ENCODE measurements around the gene OR52D1.

OR52D1 gene

DNA sequence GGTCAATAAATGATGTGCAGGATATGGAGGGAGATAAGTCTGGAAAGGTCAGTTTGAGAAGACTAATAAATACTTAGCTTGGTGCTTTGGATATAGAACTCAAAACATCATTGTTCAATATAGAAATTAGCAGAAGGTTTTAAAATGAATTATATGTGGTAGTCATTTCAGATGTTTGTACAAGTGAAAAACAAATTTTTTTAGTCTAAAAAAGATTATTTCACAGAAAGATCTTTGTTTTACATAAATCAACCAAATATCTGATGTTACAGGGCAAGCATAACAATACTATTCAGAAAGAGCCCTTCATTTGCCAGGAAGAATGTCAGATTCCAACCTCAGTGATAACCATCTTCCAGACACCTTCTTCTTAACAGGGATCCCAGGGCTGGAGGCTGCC, at the start of gene OR52D1:
Gene OR52D1, plus strand, starts transcription at position 301 of the 400 bp plus-strand sequence. Its CDS starts 22 bp downstream, at position 323.
- no peak for DNase-seq

- DNase-seq: no peak
These were observed 47.1 kb upstream of the OR52D1 start, which contains the start of gene OR51I1 for GRCh38 chr11:5441414-5441813. OR51I1 (minus strand) TSS chr11:5441514; CDS start chr11:5441514, 0 bp downstream.

- DNase-seq: no peak
These were observed 44.6 kb upstream of the OR52D1 start for GRCh38 chr11:5443835-5444393.

GRCh38 chr11:5449023-5449422, 39.5 kb upstream of the OR52D1 start, which contains the start of gene OR51I2:
OR51I2 (plus strand) TSS chr11:5449323; CDS start chr11:5453489, 4,166 bp downstream.
- DNase-seq: no peak

DNA sequence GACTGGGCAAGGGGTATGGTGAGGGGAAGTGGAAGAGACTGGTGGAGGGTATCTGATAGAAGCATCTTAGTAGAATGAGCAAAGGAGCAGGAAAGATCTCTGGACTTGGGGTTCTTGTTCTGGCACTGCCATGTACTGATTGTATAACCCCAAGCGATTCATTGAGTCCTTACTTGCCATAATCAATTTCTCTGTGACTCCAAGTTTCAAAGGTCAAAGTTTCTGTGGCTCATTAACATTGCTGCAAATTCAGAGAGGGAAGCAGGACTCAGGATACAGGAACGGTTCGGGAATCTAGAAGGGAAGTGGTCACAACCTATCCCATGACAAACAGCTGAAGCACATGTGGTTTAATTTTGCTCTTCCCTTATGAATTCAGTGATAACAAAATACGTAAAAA, 39.1 kb upstream of the OR52D1 start:
- no peak for DNase-seq

DNA sequence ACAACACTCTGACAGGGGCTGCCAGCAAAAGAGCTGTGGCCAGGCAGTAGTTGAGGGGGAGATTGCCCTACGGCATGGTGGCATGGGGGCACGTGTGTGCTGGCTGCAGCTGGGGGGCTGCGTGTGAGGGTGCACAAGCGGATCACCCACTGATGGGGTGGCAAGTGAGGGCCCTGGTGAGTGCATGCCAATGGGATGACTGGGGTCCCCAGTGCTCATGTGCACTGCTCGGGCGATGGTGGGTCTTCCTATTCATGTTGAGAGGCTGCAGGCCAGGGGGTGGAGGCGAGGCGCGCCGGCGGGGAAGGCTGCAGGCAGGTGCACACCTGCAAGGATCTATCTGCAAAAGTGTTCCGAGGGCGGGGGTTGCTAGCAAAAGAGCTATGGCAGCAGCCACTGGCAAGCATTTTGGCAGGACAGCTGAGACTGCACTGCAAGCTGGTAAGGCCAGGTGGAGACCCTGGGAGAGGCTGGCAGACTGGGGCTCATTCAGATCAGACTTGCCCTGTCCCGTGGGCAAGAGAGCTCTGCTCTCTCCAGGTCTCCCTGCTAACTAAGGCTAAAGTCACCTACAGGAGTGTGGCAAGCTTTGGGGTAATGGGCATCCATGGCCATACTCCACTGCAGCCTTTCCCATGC, 27.4 kb upstream of the OR52D1 start:
- DNase-seq: no peak

DNA sequence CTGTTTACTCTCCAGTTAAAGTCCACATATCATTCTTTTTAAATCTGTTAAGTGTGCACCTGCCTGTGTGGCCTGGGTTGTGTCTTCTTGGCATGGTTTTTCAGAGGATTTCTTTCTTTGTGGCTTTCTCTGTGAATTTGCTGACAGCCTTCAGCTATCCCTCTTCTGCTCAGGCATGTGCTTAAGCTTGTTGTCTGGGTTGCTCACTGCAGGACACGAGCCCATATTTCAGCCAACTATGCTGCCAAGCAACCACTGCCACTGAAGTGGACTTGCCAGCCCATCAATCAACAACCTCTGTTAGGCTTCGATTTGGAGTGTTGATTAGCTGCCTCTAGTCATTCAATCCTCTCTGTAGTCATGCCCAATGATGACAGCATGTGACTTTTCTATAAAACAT, 21.0 kb upstream of the OR52D1 start:
- no peak for DNase-seq

- no peak for DNase-seq
These were observed 14.6 kb upstream of the OR52D1 start for GRCh38 chr11:5473921-5474320.

- peak; percentile 49 for DNase-seq
These were observed 12.2 kb upstream of the OR52D1 start for GRCh38 chr11:5476186-5476819.

DNA sequence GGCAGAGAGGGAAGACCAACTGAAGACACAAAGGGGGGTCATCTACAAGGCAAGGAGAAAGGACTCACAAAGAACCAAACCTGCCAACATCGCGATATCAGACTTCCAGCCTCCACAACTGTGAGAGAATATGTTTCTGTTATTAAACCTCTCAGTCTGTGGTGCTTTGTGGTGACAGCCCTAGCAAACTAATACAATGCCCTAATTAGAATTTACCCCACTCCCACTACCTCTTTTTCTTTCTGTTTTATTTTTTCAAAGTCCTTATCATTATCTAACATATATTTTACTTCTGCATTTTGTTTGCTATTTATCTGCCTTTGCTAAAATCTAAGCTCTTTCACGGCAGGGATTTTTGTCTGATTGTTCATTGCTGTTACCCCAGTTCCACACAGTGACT, 2.5 kb upstream of the OR52D1 start:
- DNase-seq: no peak

- no peak for DNase-seq
These were observed 2.1 kb upstream of the OR52D1 start for GRCh38 chr11:5486421-5486820.

DNA sequence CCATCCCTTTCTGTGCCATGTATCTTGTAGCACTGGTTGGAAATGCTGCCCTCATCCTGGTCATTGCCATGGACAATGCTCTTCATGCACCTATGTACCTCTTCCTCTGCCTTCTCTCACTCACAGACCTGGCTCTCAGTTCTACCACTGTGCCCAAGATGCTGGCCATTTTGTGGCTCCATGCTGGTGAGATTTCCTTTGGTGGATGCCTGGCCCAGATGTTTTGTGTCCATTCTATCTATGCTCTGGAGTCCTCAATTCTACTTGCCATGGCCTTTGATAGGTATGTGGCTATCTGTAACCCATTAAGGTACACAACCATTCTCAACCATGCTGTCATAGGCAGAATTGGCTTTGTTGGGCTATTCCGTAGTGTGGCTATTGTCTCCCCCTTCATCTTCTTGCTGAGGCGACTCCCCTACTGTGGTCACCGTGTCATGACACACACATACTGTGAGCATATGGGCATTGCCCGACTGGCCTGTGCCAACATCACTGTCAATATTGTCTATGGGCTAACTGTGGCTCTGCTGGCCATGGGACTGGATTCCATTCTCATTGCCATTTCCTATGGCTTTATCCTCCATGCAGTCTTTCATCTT, 414 bp downstream of the OR52D1 start:
- no peak for DNase-seq

DNA sequence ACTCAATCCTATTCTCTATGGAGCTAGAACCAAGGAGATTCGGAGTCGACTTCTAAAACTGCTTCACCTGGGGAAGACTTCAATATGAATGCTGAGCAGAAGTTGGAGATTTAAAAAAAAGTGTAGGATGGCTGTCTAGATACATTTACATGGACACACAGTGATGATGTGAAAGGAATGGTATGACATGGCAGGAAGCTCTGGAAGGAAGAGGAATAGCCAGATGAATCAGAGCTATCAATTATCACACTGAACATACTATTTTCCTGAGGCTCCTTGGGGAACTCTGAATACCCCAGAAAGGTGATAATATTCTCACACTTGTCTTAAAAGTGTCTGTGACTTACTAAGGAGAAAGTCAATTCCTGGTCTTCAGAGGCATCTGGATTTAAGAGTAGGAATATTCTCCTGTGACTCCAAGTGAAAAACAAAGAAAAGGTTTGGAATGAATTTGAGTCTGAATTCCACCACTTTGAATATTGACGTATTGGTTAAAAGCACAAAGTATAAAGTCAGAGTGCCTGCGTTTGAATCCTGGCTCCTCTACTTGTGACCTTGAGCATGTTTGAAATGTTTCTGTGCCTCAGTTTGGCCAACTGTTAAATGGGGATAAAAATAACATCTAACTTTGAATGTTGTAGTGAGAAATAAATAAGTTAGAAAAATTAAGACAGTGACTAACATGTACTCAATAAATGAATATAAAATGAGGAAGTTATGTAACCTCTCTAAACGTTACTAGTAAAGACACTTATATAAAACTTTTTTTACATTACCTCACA, 1.3 kb downstream of the OR52D1 start:
- DNase-seq: no peak

- DNase-seq: no peak
These were observed 11.2 kb downstream of the OR52D1 start for GRCh38 chr11:5499671-5500070.

DNA sequence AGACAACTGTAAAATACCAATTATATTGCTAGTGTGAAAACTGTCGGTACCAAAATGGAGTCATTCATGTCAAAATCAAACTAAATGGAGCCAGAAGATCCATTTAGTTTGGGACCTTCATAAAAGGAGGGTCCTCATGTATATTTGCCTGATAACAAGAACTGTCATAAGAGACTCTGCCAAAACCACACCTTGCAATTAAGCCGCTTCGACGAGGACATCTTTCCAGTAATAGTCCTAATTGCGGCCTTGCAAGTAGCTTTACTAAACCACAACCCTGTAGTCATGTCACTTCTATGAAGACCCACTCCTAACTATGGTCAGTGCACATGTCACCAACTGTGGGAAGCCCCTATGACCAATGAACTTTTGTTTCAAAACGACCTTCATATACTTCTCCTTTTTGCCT, 11.9 kb downstream of the OR52D1 start:
- DNase-seq: no peak

DNA sequence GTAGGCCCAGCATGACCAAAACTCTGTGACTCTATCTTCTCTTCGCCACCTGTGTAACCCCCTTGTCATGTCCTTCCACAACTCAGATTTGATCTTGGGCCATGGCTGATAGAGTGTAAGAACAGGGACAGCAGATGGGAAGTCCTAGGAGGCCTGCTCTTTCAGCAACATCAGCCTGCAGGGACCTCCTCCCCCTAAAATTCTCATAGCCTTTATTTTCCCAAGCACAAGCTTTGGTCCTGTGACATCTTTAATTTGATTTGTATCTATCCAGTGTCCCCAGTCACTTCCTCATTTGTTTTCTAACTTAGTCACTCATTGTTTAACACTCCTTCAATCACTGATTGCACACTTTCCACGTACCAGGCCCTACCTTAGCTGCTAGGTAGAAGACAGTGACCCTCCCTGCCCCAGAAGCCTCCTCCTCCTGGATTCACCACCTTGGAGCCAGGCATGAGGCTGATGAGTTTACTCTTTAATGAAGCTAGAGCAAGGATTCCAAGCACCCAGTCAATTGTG, 16.0 kb downstream of the OR52D1 start:
- no peak for DNase-seq

- DNase-seq: no peak
These were observed 17.0 kb downstream of the OR52D1 start for GRCh38 chr11:5505363-5506048.

DNA sequence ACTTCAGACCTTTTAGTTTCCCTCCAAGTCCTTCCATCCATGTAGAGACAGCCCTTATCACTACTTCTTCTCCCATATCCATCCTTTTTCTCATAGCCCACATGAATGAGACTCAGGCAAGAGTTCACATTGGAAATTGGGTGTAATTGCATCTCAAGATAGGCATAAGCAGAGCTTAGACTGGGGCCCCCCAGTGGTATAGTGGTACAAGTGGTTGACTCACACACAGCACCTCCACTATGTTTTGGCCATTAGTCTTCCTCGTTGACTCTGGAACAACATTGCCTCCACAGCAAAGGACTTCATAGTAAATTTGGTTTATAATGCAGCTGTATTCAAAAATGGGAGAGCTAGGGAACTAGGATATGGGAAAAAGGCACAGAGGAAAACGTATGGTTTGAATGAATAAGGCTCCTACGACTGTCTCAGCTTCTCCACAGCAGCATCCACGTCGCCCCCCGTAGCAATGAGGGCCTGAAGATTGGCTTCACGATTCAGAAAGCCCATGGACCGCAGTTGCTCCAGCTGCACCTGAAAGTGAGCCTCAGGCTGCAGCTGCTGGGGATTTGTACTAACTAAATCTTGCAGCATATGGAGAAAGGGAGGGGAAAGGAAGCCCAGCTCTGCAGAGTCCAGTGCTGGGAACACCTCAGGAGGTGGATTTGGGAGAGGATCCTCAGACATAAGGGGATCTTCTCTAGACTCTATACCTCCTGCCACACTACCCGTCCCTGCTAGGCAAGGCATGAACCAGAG, 18.9 kb downstream of the OR52D1 start:
- DNase-seq: no peak

- no peak for DNase-seq
These were observed 19.4 kb downstream of the OR52D1 start for GRCh38 chr11:5507933-5508305.

GRCh38 chr11:5508605-5509004, 20.1 kb downstream of the OR52D1 start:
- DNase-seq: no peak

DNA sequence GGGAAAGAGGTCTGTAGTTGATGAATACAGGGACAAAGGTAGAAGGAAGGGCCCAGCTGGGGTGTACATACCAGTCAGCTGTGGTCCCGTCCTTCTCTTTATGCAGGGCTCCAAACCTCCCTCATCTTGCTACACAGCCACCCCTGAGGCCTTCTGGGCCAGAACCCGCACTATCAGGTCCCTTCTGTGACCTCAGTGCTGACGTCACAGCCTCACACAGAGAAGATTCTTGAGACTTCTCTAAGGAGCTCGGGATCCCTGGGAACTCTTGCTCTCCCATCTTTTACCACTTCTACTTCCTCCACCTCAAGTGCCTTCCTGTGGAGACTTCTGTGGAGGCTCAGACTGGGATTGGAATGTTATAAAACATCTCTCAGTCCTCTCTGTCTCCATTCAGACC, 21.3 kb downstream of the OR52D1 start, which contains the start of gene UBQLN3:
Gene UBQLN3, minus strand, starts transcription at position 155 of the 400 bp plus-strand sequence. CDS start 399 bp downstream, outside the sequence.
- DNase-seq: no peak
